H1 (cell line): ENCODE measurements around the gene RMRP. TPM values are rescaled to one million over a fixed set of nuclear protein-coding genes. Genes with fewer than 3 reads are reported as not detected.

Experiments used
- CTCF ChIA-PET: fragments of 300-600 bp; sonication (Branson Sonifier 250); formaldehyde crosslinking; loops from one replicate; lab custom pipeline; 2021; ENCODE audit not compliant: partially characterized antibody; lab: Charles Lee
- POLR2A ChIA-PET: fragments of 300-600 bp; sonication (Branson Sonifier 250); formaldehyde crosslinking; loops from one replicate; lab custom pipeline; 2021; ENCODE audit warnings: inconsistent platforms; ENCODE audit not compliant: partially characterized antibody; lab: Charles Lee
- DNase-seq, 2 experiments: peaks; one replicate each; pipeline versions ENCODE4 v3.0.0 to v3.0.0-alpha.2; 2010 to 2022; ENCODE audit warnings: low spot score in 2 of 2, low read depth in 1 of 2, mixed read lengths in 1 of 2
- FAIRE-seq: peaks from 2 replicates; lab custom pipeline; 2011; peaks lifted over from hg19 to GRCh38; lab: Jason Lieb, UNC
- H2AFZ ChIP-seq: 2 replicates; pipeline ENCODE4 v1.8.1; 2012; ENCODE audit warnings: low read length, inconsistent platforms
- H2AK5ac ChIP-seq: 2 replicates; pipeline ENCODE4 v1.6.1; 2013; ENCODE audit warnings: low read depth, low read length
- H2BK120ac ChIP-seq: replicated peaks from 2 replicates; pipeline ENCODE3; 2013; ENCODE audit warnings: low read depth, low read length, inconsistent platforms
- H2BK12ac ChIP-seq: 2 replicates; pipeline ENCODE4 v1.6.1; 2013; ENCODE audit warnings: low read depth, low read length
- H2BK15ac ChIP-seq: 2 replicates; pipeline ENCODE4 v1.6.1; 2013; ENCODE audit warnings: low read length
- H2BK20ac ChIP-seq: 2 replicates; pipeline ENCODE4 v1.6.1; 2013; ENCODE audit warnings: low read length
- H2BK5ac ChIP-seq: 2 replicates; pipeline ENCODE4 v1.6.1; 2013; ENCODE audit warnings: low read depth, low read length
- H3K14ac ChIP-seq: 2 replicates; pipeline ENCODE4 v1.6.1; 2013; ENCODE audit warnings: inconsistent platforms; ENCODE audit not compliant: insufficient read length
- H3K18ac ChIP-seq: 2 replicates; pipeline ENCODE4 v1.6.1; 2013; ENCODE audit warnings: low read length; ENCODE audit errors: extremely low read depth
- H3K23ac ChIP-seq: 2 replicates; pipeline ENCODE4 v1.6.1; 2013; ENCODE audit warnings: inconsistent platforms; ENCODE audit not compliant: insufficient read length
- H3K23me2 ChIP-seq: 2 replicates; pipeline ENCODE4 v1.6.1; 2013; ENCODE audit warnings: low read depth, low read length
- H3K27ac ChIP-seq: 2 replicates; pipeline ENCODE4 v1.6.1; 2011; ENCODE audit warnings: low read depth, low read length, inconsistent platforms
- H3K27me3 ChIP-seq, 4 experiments: replicated peaks in 1 of 4; 1 replicate in 1 of 4; 2 replicates in 3 of 4; pipeline versions ENCODE4 v1.6.1 to v1.8.1; 2011 to 2013; ENCODE audit warnings: low read length in 3 of 4, mild to moderate bottlenecking in 3 of 4, inconsistent platforms in 2 of 4, mixed read lengths in 2 of 4, moderate library complexity in 1 of 4; ENCODE audit not compliant: control insufficient read depth in 3 of 4, insufficient read depth in 3 of 4; ENCODE audit errors: extremely low read depth in 1 of 4
- H3K36me3 ChIP-seq, 4 experiments: 2 replicates each; pipeline versions ENCODE4 v1.6.1 to v1.8.1; 2011 to 2013; ENCODE audit warnings: mild to moderate bottlenecking in 4 of 4, low read length in 3 of 4, moderate library complexity in 2 of 4, control low read depth in 1 of 4, inconsistent platforms in 1 of 4; ENCODE audit not compliant: insufficient read depth in 4 of 4, control insufficient read depth in 2 of 4
- H3K4ac ChIP-seq: replicated peaks from 2 replicates; pipeline ENCODE3; 2013; ENCODE audit warnings: low read length, low read depth, mixed read lengths, inconsistent platforms; ENCODE audit not compliant: insufficient read length
- H3K4me1 ChIP-seq, 4 experiments: replicated peaks in 1 of 4; 1 replicate in 1 of 4; 2 replicates in 3 of 4; pipeline versions ENCODE4 v1.6.1 to v1.8.1; 2011 to 2013; ENCODE audit warnings: low read length in 3 of 4, inconsistent platforms in 2 of 4, mixed read lengths in 1 of 4; ENCODE audit not compliant: insufficient read depth in 4 of 4, control insufficient read depth in 3 of 4
- H3K4me2 ChIP-seq, 2 experiments: 2 replicates each; pipeline versions ENCODE4 v1.6.1 to v1.8.1; 2011 to 2013; ENCODE audit warnings: low read depth in 2 of 2, low read length in 2 of 2, control low read depth in 1 of 2, inconsistent platforms in 1 of 2, mild to moderate bottlenecking in 1 of 2; ENCODE audit not compliant: insufficient read depth in 1 of 2
- H3K4me3 ChIP-seq, 4 experiments: fragments of 200-600, 300-600 bp in 1 of 4; sonication (generic), shearing (Covaris generic), sonication (Bioruptor Twin) in 1 of 4; 2 replicates each; pipeline versions ENCODE4 v1.5.1 to v1.8.1; 2011 to 2016; ENCODE audit warnings: low read length in 4 of 4, low read depth in 3 of 4, control low read depth in 2 of 4, inconsistent platforms in 2 of 4, mild to moderate bottlenecking in 2 of 4, mixed read lengths in 1 of 4, moderate library complexity in 1 of 4; ENCODE audit not compliant: insufficient read depth in 2 of 4; ENCODE audit errors: extremely low read depth in 1 of 4
- H3K56ac ChIP-seq: replicated peaks from 2 replicates; pipeline ENCODE3; 2013; ENCODE audit warnings: low read depth, mild to moderate bottlenecking, mixed read lengths, low read length, inconsistent platforms; ENCODE audit not compliant: insufficient read length
- H3K79me1 ChIP-seq: 2 replicates; pipeline ENCODE4 v1.6.1; 2013; ENCODE audit warnings: low read depth, low read length, control low read depth
- H3K79me2 ChIP-seq, 2 experiments: 2 replicates each; pipeline versions ENCODE4 v1.6.1 to v1.8.1; 2012 to 2013; ENCODE audit warnings: low read length in 2 of 2, mild to moderate bottlenecking in 2 of 2, inconsistent platforms in 1 of 2; ENCODE audit not compliant: insufficient read depth in 2 of 2, control insufficient read depth in 1 of 2
- H3K9ac ChIP-seq, 4 experiments: replicated peaks in 1 of 4; 1 replicate in 1 of 4; 2 replicates in 3 of 4; pipeline versions ENCODE4 v1.6.1 to v1.8.1; 2011 to 2013; ENCODE audit warnings: low read depth in 3 of 4, low read length in 3 of 4, control low read depth in 2 of 4, mild to moderate bottlenecking in 2 of 4, moderate library complexity in 2 of 4, inconsistent platforms in 1 of 4; ENCODE audit errors: extremely low read depth in 1 of 4
- H3K9me3 ChIP-seq, 2 experiments: 2 replicates each; pipeline versions ENCODE4 v1.6.1 to v1.8.1; 2012 to 2013; ENCODE audit warnings: mild to moderate bottlenecking in 2 of 2, moderate library complexity in 2 of 2, control low read depth in 1 of 2, inconsistent platforms in 1 of 2, low read depth in 1 of 2, low read length in 1 of 2, mixed read lengths in 1 of 2; ENCODE audit not compliant: insufficient read depth in 2 of 2
- H4K20me1 ChIP-seq, 2 experiments: replicated peaks in 1 of 2; 2 replicates each; pipeline versions ENCODE3 to v1.8.1; 2011 to 2013; ENCODE audit warnings: inconsistent platforms in 2 of 2, low read length in 2 of 2, mild to moderate bottlenecking in 1 of 2; ENCODE audit not compliant: insufficient read depth in 2 of 2, control insufficient read depth in 1 of 2
- H4K5ac ChIP-seq: 2 replicates; pipeline ENCODE4 v1.6.1; 2013; ENCODE audit warnings: low read length, low read depth, mixed read lengths, inconsistent platforms; ENCODE audit not compliant: insufficient read length
- H4K8ac ChIP-seq: 2 replicates; pipeline ENCODE4 v1.8.0; 2013; ENCODE audit warnings: mild to moderate bottlenecking, moderate library complexity, low read length, inconsistent platforms; ENCODE audit not compliant: insufficient read depth; ENCODE audit errors: extremely low read depth
- H4K91ac ChIP-seq: replicated peaks from 2 replicates; pipeline ENCODE3; 2013; ENCODE audit warnings: low read length, mixed read lengths, inconsistent platforms; ENCODE audit not compliant: insufficient read length
- BACH1 ChIP-seq: IDR thresholded peaks from 2 replicates; pipeline ENCODE4 v1.6.1; 2012; ENCODE audit warnings: low read length, improper control_type of control experiment
- EZH2 ChIP-seq: fragments of 200-600 bp; sonication (generic); IDR thresholded peaks from 2 replicates; pipeline ENCODE4 v1.7.1; 2012; ENCODE audit warnings: low read depth, mild to moderate bottlenecking, moderate library complexity, low read length, inconsistent platforms; ENCODE audit not compliant: severe bottlenecking
- NANOG ChIP-seq: IDR thresholded peaks from 2 replicates; pipeline ENCODE4 v1.6.1; 2011; ENCODE audit warnings: low read length, low read depth, mild to moderate bottlenecking, inconsistent platforms; ENCODE audit not compliant: insufficient read depth, poor library complexity, severe bottlenecking
- RBBP5 ChIP-seq: IDR thresholded peaks from 2 replicates; pipeline ENCODE4 v1.7.1; 2012; ENCODE audit warnings: low read depth, mild to moderate bottlenecking, inconsistent platforms, low read length, moderate library complexity, borderline replicate concordance
- SAP30 ChIP-seq: fragments of 300-600 bp; sonication (generic); IDR thresholded peaks from 2 replicates; pipeline ENCODE4 v1.7.1; 2012; ENCODE audit warnings: low read length, moderate library complexity, mild to moderate bottlenecking, inconsistent platforms; ENCODE audit not compliant: insufficient read depth, insufficient replicate concordance
- USF2 ChIP-seq: IDR thresholded peaks from 2 replicates; pipeline ENCODE4 v1.6.1; 2011; ENCODE audit warnings: low read length, improper control_type of control experiment
- WGBS, 2 experiments: shearing (Covaris generic) in 1 of 2; methylation state at CpG; one replicate each; pipeline versions ENCODE4 v1.1.6 to v1.1.7; 2013 to 2015; ENCODE audit warnings: low lambda C conversion rate in 2 of 2, mixed read lengths in 2 of 2, inconsistent platforms in 1 of 2, low coverage in 1 of 2, missing lambda C conversion rate in 1 of 2; ENCODE audit not compliant: insufficient replicate concordance in 2 of 2, insufficient coverage in 1 of 2, insufficient read length in 1 of 2; ENCODE audit errors: extremely low coverage in 1 of 2, missing lambda C conversion rate in 1 of 2; 5-methylcytosine and 5-hydroxymethylcytosine counted together
- polyA plus RNA-seq, 7 experiments: library from polyadenylated mRNA; depleted of rRNA in 3 of 7; stranded (reverse) in 5 of 7; unstranded in 2 of 7; fragments of >200 nt in 5 of 7; fragments of 200-250 nt in 2 of 7; gene quantifications; 1 replicate in 5 of 7; 2 replicates in 1 of 7; 4 replicates in 1 of 7; pipeline versions ENCODE4 v1.2.1 to v1.2.3, GENCODE V29; 2011 to 2013; ENCODE audit warnings: missing spikeins in 2 of 7, mixed read lengths in 2 of 7
- total RNA-seq: library from RNA; stranded (reverse); fragmentation: NEBNext Ultra II Directional; extraction: Animal tissue kit (Norgen Biotek cat#: 25700); gene quantifications from 2 replicates; pipeline ENCODE4 v1.2.1, GENCODE V29; 2021

The RMRP gene
- total and polyA plus RNA-seq, 2 of the 8 experiments (the other 6 are each of a cell fraction or from before 2014, with no cell fraction given): 169 to 14,987 TPM

GRCh38 chr9:35686222-35687203 lies 28.7 kb upstream of the RMRP start:
- H2AFZ ChIP-seq: no peak overlapping the region
- H2BK5ac ChIP-seq: no peak overlapping the region
- peaks cover 6 to 17% (median 8%) of the 10 kb centered on the region in 4 experiments; a peak in 6 of 7 replicates for H3K4me1 ChIP-seq
- H3K36me3 ChIP-seq: peaks cover 14 to 46% (median 33%) of the 10 kb centered on the region in 4 experiments
- CTCF ChIA-PET: interaction anchor here (0.7 to 14.1 kb wide), 9 partner anchors 9 to 985 kb away, joined by 3 to 347 read pairs (median 7); partner anchors contain the start of genes ARHGEF39, CCDC107 and RMRP
- H3K27me3 ChIP-seq: no peaks in the 10 kb centered on the region
- H3K79me2 ChIP-seq: peaks cover 0 to 21% of the 10 kb centered on the region in 2 experiments; a peak in 2 of 4 replicates
- H3K4me2 ChIP-seq: no peak overlapping the region
- H2AK5ac ChIP-seq: no peak overlapping the region
- no peak overlapping the region for H4K5ac ChIP-seq
- WGBS, 2 experiments: 82% methylated on average over 11 of the region's 11 CpGs; no CpG with 5 or more reads in 1 of the 2 experiments
- H3K4me3 ChIP-seq: no peak overlapping the region
- H4K91ac ChIP-seq: no peak overlapping the region
- no peaks in the 10 kb centered on the region for H3K9me3 ChIP-seq
- H4K20me1 ChIP-seq: peaks cover 9 to 10% of the 10 kb centered on the region in 2 experiments
- peaks cover 12% of the 10 kb centered on the region for H3K23me2 ChIP-seq
- no peak overlapping the region; a peak in 1 of 7 replicates for H3K9ac ChIP-seq
- H2BK120ac ChIP-seq: no peak overlapping the region
- H2BK12ac ChIP-seq: no peak overlapping the region
- H2BK15ac ChIP-seq: no peak overlapping the region
- H3K79me1 ChIP-seq: peaks cover 2% of the 10 kb centered on the region; the same call in 1 of the 2 replicates
- no peak overlapping the region for H3K18ac ChIP-seq
- FAIRE-seq (no peak), DNase-seq (no peak)
- no peak overlapping the region for H3K23ac ChIP-seq
- H2BK20ac ChIP-seq: no peak overlapping the region
- H3K4ac ChIP-seq: no peak overlapping the region
- H3K27ac ChIP-seq: no peak overlapping the region
- POLR2A ChIA-PET: interaction anchor here (0.8 to 8.4 kb wide), 7 partner anchors 8 to 42 kb away, joined by 4 to 55 read pairs (median 6); partner anchors contain the start of gene ARHGEF39
- H3K56ac ChIP-seq: no peak overlapping the region
- H4K8ac ChIP-seq: 0 out of 2 replicates have a peak overlapping the region, but pooled peaks have one; percentile 30
- no peak overlapping the region for H3K14ac ChIP-seq
- no peak for TF ChIP-seq NANOG
- no peak for TF ChIP-seq SAP30
- no peak for TF ChIP-seq BACH1
- no peak for TF ChIP-seq RBBP5
- TF ChIP-seq USF2: no peak
- TF ChIP-seq EZH2: no peak
